Measurements from ENCODE around the gene TNFAIP2. TPM values are rescaled to one million over a fixed set of nuclear protein-coding genes. Genes with fewer than 3 reads are reported as not detected.

The TNFAIP2 gene
- total RNA-seq, 1 experiment from 2014 or later = 87.3 TPM

DNA sequence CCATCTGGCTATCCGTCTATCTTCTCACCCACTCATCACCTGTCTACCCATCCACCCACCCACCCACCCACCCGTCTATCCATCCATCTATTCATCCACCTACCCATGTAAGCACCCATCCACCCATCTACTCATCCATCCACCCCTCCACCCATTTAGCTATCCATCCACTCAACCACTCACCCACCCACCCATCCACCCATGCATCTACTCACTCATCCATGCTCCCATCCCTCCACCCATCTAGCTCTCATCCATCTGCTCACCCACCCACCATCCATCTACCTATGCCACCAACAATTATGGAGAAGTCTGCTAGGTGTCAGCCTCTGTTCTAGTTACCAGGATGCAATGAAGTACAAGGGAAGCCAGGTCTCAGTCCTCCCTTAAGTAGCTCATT, 11.1 kb downstream of the TNFAIP2 start:
- Histone ChIP-seq H3K4me2 (ENCODE audit: low read length) (no peak overlapping the region), H4K20me1 (ENCODE audit: low read length) (no peaks in the 10 kb centered on the region), H3K9me3 (ENCODE audit: low read length) (no peaks in the 10 kb centered on the region), H3K9me2 (replicated peaks; ENCODE audit: low read length) (no peaks in the 10 kb centered on the region), H3K4me1 (ENCODE audit: insufficient read depth, low read length) (peaks cover 38% of the 10 kb centered on the region), H3K4me3 (ENCODE audit: low read length) (no peak overlapping the region), H3K9ac (ENCODE audit: low read length) (no peak overlapping the region), H3F3A (ENCODE audit: low read length, unreplicated experiment) (no peaks in the 10 kb centered on the region), H3K27ac (ENCODE audit: low read length) (no peak overlapping the region), H3K36me3 (ENCODE audit: low read depth, low read length) (peaks cover 28% of the 10 kb centered on the region), H3K79me2 (ENCODE audit: low read length) (no peaks in the 10 kb centered on the region), H3K27me3 (ENCODE audit: low read length) (no peaks in the 10 kb centered on the region), H2AFZ (ENCODE audit: low read length) (no peak overlapping the region)
- no peak for TF ChIP-seq CTCF (conservative IDR thresholded peaks at IDR 0.05; ENCODE audit: low read depth, low read length)
- no peak for TF ChIP-seq EZH2phosphoT487 (IDR thresholded peaks at IDR 0.05; ENCODE audit: borderline replicate concordance, low read length)
- no peak for TF ChIP-seq EZH2 (IDR thresholded peaks at IDR 0.05; ENCODE audit: low read length, unreplicated experiment)
- DNase-seq = no peak
- no peak for ATAC-seq
- POLR2A ChIA-PET (ENCODE audit: unreplicated experiment) = no interaction called here
- CTCF ChIA-PET = no interaction called here
- intact Hi-C loops (cut with micrococcal nuclease) = no loop called here
- BruUV-seq (replicated peaks) = no TSS peak

- no peaks in the 10 kb centered on the region for H3K9me3 ChIP-seq (ENCODE audit: low read length)
- DNase-seq = no peak
- H2AFZ ChIP-seq (ENCODE audit: low read length) = no peak overlapping the region
- BruUV-seq (replicated peaks) = no TSS peak
- TF ChIP-seq EZH2 (IDR thresholded peaks at IDR 0.05; ENCODE audit: low read length, unreplicated experiment) (no peak), CTCF (conservative IDR thresholded peaks at IDR 0.05; ENCODE audit: low read depth, low read length) (no peak), EZH2phosphoT487 (IDR thresholded peaks at IDR 0.05; ENCODE audit: borderline replicate concordance, low read length) (no peak)
- POLR2A ChIA-PET (ENCODE audit: unreplicated experiment) = no interaction called here
- no peak overlapping the region for H3K9ac ChIP-seq (ENCODE audit: low read length)
- H3K27ac ChIP-seq (ENCODE audit: low read length) = no peak overlapping the region
- CTCF ChIA-PET = no interaction called here
- no peaks in the 10 kb centered on the region for H3K79me2 ChIP-seq (ENCODE audit: low read length)
- intact Hi-C loops (cut with micrococcal nuclease) = no loop called here
- no peak overlapping the region for H3K4me2 ChIP-seq (ENCODE audit: low read length)
- ATAC-seq = no peak
- H3K36me3 ChIP-seq (ENCODE audit: low read depth, low read length) = peaks cover 28% of the 10 kb centered on the region
- peaks cover 33% of the 10 kb centered on the region for H3K4me1 ChIP-seq (ENCODE audit: insufficient read depth, low read length)
- no peak overlapping the region for H3K4me3 ChIP-seq (ENCODE audit: low read length)
- no peaks in the 10 kb centered on the region for H3F3A ChIP-seq (ENCODE audit: low read length, unreplicated experiment)
- no peaks in the 10 kb centered on the region for H3K9me2 ChIP-seq (replicated peaks; ENCODE audit: low read length)
- no peaks in the 10 kb centered on the region for H4K20me1 ChIP-seq (ENCODE audit: low read length)
- H3K27me3 ChIP-seq (ENCODE audit: low read length) = no peaks in the 10 kb centered on the region
Observed at GRCh38 chr14:103134919-103135318, 11.7 kb downstream of the TNFAIP2 start.

DNA sequence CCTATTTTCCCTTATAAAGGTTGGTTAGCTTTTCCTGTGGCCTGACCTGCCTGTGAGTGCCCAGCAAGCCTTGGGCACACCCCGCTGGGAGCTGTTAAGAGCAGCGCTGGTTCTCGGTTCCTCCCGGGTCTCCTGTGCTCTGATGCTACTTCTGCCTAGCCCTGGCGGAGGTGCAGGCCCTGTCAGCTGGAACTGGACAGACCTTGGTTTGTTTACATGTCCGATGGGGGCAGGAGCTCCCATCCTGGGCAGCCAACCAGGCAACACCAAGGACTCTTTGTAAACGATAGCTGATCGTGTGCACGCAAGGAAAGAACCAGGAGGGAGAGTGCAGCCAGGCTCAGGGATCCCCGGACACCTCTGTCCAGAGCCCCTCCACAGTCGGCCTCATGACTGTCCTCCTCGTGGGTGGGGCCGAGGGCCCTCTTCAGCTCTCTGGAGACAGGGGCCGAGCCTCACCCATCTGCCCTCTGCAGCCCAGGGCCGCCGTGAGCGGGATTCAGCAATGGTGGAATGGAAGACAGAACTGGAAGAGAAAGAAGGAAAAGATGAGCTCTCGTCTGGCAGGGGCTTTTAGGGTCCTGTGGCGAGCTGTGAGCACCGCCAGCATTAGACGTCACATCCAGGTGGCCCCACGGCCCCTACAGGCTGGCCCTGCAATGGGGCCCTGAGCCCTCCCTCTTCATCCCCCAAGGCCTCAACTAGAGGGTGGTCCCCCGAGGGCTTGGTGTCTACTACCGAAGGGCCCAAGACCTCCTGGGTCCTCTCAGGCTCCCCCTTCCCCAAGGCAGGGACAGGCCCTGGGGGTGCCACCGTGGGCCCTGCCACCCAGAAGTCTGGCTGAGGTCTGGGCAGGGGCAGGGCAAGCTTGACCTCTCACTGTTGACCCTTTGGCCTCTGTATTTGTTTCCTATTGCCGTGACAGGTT, 12.3 kb downstream of the TNFAIP2 start:
- no peak for ATAC-seq
- H2AFZ ChIP-seq (ENCODE audit: low read length) = no peak overlapping the region
- H3K9me2 ChIP-seq (replicated peaks; ENCODE audit: low read length) = no peaks in the 10 kb centered on the region
- no peak overlapping the region for H3K4me2 ChIP-seq (ENCODE audit: low read length)
- H3K9me3 ChIP-seq (ENCODE audit: low read length) = no peaks in the 10 kb centered on the region
- intact Hi-C loops (cut with micrococcal nuclease) = no loop called here
- ChIA-PET CTCF (no interaction called here), POLR2A (ENCODE audit: unreplicated experiment) (no interaction called here)
- H3F3A ChIP-seq (ENCODE audit: low read length, unreplicated experiment) = no peaks in the 10 kb centered on the region
- no peak for DNase-seq
- H3K27me3 ChIP-seq (ENCODE audit: low read length) = no peaks in the 10 kb centered on the region
- H3K27ac ChIP-seq (ENCODE audit: low read length) = peak overlapping the region; percentile 96; the same call in 1 of the 2 replicates
- H3K79me2 ChIP-seq (ENCODE audit: low read length) = no peaks in the 10 kb centered on the region
- peaks cover 24% of the 10 kb centered on the region for H3K36me3 ChIP-seq (ENCODE audit: low read depth, low read length)
- H3K9ac ChIP-seq (ENCODE audit: low read length) = no peak overlapping the region
- no peak overlapping the region for H3K4me3 ChIP-seq (ENCODE audit: low read length)
- no TSS peak for BruUV-seq (replicated peaks)
- no peaks in the 10 kb centered on the region for H4K20me1 ChIP-seq (ENCODE audit: low read length)
- TF ChIP-seq EZH2phosphoT487 (IDR thresholded peaks at IDR 0.05; ENCODE audit: borderline replicate concordance, low read length) (no peak), CTCF (conservative IDR thresholded peaks at IDR 0.05; ENCODE audit: low read depth, low read length) (no peak), EZH2 (IDR thresholded peaks at IDR 0.05; ENCODE audit: low read length, unreplicated experiment) (no peak)
- H3K4me1 ChIP-seq (ENCODE audit: insufficient read depth, low read length) = peaks cover 26% of the 10 kb centered on the region

Data from PC-3 (cell line).